Dermis lymphatic vessel endothelial cell (primary cell): ENCODE data around the gene NEXN. TPM values are rescaled to one million over a fixed set of nuclear protein-coding genes. Genes with fewer than 3 reads are reported as not detected.

Source experiments
- total RNA-seq: library from RNA; depleted of rRNA; stranded (reverse); fragments of >200 nt; gene quantifications from 2 replicates; pipeline ENCODE4 v1.2.1, GENCODE V29; 2014

NEXN gene
- total RNA-seq, result 1.4 and 2.9 TPM in 2 replicates

DNA sequence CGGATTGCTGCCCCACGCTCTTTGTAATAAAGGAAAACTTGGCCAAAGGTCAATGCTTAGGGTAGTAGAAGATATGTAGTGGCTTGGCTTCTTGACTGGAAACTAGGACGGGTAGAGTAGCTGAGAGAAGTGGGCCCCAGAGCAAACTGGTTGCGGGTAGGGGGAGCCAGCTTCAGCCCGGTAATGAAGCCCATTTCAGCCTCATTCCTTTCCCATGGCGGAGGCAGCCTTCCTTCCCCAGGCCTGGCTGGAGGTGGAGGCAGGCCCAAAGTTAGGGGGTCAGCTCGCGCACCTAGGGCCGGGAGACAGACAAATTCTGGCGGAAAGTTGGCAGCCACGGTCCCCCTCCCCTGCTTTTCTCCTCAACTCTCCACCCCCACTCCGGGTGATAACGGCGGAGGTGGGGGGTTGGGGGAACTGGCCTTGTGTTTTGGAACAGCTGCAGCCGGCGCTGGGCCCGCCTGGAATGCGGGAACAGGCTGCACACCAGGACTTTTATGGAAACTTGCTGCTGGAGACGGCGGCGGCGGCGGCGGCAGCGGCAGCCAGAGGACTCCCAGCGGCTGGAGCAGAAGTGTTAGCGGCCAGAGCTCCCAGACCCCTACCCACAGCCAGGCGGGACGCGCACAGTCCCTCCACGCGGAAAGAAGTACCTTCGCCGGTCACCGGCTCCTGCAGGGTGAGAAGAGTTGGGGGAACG, at the start of gene NEXN:
TSS of gene NEXN (plus strand) at position 544 of the 700 bp plus-strand sequence. CDS start 27,483 bp downstream, outside the sequence.

DNA sequence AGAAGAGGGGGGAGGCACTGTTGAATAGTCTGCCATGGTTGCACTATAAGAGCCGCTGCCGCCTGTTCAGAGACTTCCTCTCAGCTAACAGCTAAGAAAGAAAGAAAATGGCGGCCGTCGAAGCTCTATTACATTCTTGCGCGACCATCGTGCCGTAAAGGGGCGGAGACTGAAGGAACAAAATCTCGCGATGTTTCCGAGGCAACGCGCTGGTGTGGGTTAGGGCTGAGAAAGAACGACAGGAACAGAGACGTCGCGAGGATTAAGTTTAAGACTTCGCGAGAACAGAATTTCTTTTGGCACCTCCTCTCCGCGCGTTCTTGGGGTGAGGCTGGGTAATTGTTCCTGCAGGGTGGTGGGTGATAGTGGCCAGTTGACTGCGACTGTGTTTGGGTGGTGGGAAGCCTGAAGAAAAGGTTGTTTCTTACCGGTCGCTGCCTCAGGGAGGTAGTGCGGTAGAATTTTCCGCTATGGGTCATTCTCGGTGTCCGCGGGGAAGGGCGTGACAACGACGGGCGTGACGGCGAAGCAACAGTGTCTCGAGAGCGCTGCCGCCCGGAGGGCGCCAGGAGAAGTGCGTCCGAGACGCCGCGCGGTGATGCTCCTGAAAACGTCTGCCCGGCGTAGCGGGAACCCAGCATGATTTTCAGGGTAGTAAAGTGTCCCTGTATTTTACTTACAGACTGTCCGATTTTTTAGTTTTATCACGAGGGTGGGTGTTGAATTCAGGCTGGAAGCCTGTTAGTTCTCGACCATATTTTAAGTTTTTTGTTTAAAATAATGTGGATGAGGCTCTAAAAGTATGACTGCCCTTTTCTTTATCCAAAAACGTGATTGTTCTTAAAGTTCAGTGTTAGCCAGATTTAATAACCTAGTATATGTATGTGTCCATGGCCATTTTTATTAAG, 90.8 kb downstream of the NEXN start, which contains the start of gene FUBP1:
TSS of gene FUBP1 (minus strand) at position 104 of the 908 bp plus-strand sequence. CDS start at position 36, 68 bp downstream.

Other genes starting within 250 kb of the NEXN start
- 69.5 and 81.5 TPM in 2 replicates for gene ZZZ3, start 206.0 kb upstream of the NEXN start, total RNA-seq
- gene USP33, start 128.8 kb upstream of the NEXN start, total RNA-seq, result 98.8 and 115 TPM in 2 replicates
- 13.2 and 16.7 TPM in 2 replicates for gene MIGA1, start 109.0 kb upstream of the NEXN start, total RNA-seq
- 86.0 and 115 TPM in 2 replicates for gene FUBP1, start 90.4 kb downstream of the NEXN start, total RNA-seq
- gene DNAJB4, start 116.3 kb downstream of the NEXN start, total RNA-seq, result 224 and 234 TPM in 2 replicates
- 39.4 and 41.4 TPM in 2 replicates for gene GIPC2, start 157.3 kb downstream of the NEXN start, total RNA-seq